Left renal pelvis (tissue), 4 donors: ENCODE data around the gene ATXN1L. TPM values are rescaled to one million over a fixed set of nuclear protein-coding genes. Genes with fewer than 3 reads are reported as not detected.
"Not testable (repeated sequence)": the region's sequence is repeated elsewhere in the genome, so short reads cannot be mapped to it uniquely, and the experiment has no call there.

Source experiments
- DNase-seq, 4 donors: peaks; one replicate each; pipeline ENCODE4 v3.0.0-alpha.2; 2013; ENCODE audit warnings: low read depth in 4 of 4, low spot score in 3 of 4
- polyA plus RNA-seq, 4 donors: library from polyadenylated mRNA; unstranded; fragments of 120-200 nt; gene quantifications; one replicate each; pipeline ENCODE4 v1.2.1, GENCODE V29; 2013; ENCODE audit not compliant: insufficient read length in 4 of 4

Gene ATXN1L
- polyA plus RNA-seq, 4 donors = 30.9 to 36.0 (median 35.0) TPM

DNA sequence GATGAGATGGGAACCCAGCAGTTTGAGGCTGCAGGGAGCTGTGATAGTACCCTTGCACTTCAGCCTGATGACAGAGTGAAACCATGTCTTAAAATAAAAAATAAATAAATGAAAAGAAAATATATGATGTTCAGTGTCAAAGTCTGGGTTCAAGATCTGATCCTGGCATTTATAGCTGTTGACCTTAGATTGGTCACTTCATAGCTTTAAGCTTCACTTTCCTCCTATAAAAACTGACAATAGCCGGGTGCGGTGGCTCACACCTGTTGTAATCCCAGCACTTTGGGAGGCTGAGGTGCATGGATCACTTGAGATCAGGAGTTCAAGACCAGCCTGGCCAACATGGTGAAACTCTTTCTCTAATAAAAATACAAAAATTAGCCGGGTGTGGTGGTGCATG is 43.4 kb downstream of the ATXN1L start:
- no peak for DNase-seq

DNA sequence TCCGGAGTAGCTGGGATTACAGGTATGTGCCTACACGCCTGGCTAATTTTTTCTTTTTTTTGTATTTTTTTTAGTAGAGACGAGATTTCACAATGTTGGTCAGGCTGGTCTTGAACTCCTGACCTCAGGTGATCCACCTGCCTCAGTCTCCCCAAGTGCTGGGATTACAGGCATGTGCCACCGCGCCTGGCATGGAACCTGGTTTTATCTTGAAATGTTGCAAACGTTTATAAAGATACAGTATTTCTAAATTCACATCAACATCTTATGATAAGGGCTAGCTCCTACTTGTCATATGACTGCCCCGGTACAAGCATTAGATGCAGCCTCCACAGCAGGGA is 48.1 kb downstream of the ATXN1L start:
- no peak for DNase-seq

DNA sequence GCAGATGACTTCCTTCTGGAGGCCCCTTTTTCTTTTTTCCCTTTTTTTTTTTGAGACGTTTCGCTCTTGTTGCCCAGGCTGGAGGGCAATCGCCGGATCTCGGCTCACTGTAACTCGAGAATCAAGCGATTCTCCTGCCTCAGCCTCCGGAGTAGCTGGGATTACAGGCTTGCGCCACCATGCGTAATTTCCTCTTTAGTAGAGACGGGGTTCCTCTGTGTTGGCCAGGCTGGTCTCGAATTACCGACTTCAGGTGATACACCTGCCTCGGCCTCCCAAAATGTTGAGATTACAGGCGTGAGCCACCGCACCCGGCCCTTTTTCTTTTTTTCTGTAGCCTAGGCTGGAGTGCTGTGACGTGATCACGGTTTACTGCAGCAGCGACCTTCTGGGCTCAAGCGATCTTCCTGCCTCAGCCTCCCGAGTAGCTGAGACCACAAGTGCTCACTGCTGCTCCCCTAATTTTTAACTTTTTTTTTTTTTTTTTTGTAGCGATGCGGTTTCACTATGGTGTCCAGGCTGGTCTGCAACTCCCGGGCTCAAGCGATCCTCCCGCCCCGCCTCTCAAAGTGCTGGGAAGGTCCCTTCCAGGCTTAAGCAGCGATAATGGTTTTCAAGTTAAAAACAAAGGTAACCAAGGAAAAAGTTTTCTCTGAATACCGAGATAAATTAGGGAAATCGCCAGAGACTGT is 48.6 kb downstream of the ATXN1L start:
- peak; percentile 20 to 39 (median 32) for DNase-seq

DNA sequence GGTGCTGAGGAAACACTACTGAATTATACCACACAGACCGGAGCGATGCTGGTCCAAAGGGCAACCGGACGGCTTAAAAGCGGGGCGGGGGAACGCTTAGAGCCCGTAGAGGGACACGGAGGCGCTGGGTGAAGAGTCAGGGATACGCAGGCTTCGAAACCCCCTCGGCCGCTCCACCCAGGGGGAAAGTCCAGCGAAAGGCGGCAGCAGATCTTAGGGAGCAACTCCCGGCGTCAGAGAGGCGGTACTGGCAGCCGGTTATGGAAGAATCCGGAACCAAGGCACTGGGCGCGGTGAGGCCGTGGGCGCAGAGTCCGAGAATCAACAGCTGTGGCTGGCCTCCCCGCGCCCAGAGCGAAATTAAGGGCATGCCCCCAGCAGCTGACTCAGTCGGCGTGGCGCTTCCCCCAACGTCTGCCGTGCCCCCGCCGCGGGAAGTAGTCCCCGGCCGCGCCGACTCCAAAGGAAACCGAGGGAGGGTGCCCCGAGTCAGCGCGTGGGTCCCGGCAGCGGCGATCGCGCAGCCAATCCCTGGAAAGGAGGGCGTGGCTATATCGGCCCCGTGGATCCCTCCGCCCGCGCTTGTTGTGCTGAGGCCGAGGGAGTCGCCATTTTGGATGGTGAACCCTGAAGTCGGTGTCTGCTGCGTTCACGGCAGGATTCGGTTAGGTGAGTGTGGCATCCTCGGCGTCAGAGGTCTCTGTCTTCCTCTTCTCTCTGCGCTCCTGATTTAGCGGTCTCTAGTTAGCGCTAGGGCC is 49.3 kb downstream of the ATXN1L start, which contains the start of gene IST1:
IST1 (plus strand) TSS at position 611 of the 758 bp plus-strand sequence. CDS start 20,110 bp downstream, outside the sequence.
- DNase-seq = peak; percentile 95 to 98 (median 95)

DNA sequence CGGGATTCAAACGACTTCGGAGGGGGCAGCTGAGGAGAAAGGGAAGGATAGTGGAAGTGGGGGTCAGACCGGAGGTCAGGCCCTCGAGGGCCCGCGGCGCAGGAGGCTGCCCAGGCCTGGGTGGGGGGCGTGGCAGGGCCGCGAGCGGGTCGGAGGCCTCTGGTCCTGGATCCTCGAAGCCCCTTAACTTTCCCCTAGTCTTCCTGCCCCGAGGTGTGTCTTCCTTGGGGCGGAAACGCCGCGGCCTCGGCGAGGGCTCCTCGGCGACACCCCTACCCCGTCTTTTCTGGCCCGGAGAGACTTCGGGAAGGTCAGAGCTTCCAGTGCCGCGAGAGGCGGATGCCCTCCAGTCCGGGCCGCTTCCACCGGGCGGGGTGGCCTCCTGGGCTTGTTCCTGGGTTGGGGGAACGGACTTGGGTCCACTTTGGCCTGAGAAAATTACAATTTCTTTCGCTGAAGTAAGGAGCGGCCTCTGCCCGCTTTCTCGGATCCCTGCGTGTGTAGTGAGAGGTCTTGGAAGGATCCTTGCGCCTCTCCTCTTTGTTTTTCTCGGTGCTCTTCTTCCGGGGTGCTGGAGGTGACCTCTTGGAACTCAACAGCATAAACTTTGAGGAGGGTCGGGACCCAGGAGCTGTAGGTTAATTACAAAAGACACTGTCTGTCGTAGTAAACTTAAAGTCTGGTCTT is 50.0 kb downstream of the ATXN1L start:
- peak in 3 of 4 donors; percentile 10 to 29 (median 15) for DNase-seq

DNA sequence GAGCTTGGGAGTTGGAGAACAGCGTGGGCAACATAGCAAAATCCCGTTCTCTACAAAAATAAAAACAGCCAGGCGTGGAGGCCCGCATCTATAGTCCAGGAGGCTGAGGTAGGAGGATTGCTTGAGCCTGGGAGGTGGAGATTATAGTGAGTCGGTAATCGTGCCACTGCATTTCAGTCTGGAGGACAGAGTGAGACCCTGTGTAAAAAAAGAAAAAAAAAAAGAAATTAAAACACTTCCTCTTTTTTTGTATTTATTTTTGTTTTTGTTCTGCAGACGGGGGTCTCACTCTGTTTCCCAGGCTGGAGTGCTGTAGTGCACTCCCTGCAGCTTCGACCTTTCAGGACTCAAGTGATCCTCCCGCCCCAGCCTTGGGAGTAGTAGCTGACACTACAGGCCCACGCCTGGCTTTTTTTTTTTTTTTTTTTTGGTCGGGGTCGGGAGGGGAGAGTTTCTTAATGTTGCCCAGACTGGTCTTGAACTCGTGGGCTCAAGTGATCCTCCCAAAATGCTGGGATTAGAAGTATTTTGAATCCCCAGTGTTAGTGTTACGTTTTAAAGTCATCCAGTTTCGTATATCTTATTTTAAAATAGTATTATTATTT is 51.1 kb downstream of the ATXN1L start:
- no peak for DNase-seq

DNA sequence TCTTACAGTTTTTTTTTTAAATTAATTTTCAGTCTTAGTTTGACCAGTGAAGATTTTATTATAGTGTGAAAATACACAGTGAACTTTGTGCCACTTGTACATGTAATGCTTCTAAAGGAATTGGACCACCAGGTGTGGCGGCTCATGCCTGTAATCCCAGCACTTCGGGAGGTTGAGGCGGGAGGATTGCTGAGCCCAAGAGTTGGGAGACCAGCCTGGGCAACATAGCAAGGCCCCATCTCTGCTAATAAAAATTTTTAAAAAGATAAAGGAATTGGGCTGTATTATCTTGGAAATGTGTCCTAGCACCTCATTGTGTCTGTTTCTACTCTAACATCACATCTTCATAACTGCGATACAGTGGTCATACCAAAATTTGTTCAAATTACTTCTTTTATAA is 53.4 kb downstream of the ATXN1L start:
- DNase-seq = no peak

DNA sequence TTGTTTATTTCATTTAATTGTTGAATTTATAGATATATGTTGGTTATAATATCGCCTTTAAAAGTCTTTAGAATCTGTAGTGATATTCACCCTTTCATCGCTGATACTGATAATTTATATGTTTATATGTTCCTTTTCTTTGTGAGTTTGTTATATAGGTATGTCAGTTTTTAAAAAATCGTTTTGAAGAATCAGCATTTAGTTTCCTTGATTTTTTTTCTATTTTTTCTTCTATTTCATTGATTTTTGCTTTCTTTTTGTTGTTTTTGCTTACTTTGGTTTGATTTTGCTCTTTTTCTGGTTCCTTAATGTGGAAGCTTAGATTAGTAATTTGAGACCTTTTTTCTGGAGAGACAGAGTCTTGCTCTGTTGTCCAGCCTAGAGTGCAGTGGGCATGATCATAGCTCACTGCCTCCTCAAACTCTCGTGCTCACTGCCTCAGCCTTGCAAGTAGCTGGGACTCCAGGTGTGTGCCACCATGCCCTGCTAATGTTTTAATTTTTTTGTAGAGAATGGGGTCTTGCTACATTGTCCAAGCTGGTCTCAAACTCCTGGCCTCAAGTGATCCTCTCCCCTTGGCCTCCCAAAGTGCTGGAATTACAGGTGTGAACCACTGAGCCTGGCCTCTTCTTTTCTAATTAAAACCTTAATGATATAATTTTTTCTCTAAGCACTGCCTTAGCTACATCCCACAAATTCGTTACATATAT is 57.0 kb downstream of the ATXN1L start:
- no peak for DNase-seq

DNA sequence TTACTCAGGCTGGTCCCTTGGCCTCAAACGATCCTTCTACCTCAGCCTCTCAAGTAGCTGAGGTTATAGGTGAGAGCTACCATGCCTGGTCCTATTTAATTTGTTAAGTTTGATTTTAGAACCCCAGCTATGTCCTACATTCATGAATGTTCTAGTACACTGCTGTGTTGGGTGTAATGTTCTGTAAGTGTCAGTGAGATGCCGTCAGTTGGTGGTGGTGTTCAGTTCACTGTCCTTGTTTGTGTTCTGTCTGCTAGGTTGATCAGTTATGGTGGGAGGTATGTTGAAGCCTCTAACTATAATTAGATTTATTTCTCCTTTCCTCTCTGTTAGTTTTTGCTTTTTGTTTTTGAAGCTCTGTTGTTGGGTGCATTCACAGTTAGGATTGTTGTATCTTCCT is 57.8 kb downstream of the ATXN1L start:
- DNase-seq = no peak

DNA sequence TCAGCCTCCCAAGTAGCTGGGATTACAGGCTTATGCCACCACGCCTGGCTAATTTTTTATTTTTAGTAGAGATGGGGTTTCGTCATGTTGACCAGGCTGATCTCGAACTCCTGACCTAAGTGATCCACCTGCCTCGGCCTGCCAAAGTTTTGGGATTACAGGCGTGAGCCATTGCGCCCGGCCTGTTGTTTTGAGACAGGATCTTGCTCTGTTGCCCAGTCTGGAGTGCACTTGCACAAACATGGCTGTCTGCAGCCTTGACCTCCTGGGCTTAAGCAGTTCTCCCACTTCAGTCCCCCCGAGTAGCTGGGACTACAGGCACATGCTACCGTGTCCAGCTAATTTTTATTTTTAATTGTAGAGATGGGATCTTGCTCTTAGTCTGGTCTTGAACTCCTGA is 58.5 kb downstream of the ATXN1L start:
- no peak for DNase-seq

DNA sequence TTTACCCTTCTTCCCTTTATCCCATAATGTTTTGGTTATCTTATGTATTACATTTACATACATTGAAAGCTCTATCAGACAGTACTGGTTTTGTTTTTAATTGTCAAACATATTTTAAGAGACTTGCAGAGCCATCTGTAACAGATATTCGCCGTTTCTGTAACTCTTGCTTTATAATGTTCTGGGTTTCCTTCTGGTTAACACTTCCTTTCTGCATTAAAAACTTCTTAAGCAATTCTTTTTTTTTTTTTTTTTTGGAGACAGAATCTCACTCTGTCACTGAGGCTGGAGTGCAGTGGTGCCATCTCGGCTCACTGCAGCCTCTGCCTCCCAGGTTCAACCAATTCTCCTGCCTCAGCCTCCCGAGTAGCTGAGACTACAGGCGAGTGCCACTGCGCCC is 60.0 kb downstream of the ATXN1L start:
- DNase-seq = not testable (repeated sequence)

Other genes with a start within 250 kb of the ATXN1L start
- gene MARVELD3, start 219.8 kb upstream of the ATXN1L start, polyA plus RNA-seq = 10 to 100 TPM in 3 of 4 donors, under 1 TPM in 1; 0.67 to 17.8 (median 12.1) TPM
- 10 to 100 TPM in 2 of 4 donors, 1 to 10 TPM in 2; 8.8 to 11.8 (median 10.0) TPM for gene PHLPP2, start 121.3 kb upstream of the ATXN1L start, polyA plus RNA-seq
- 10 to 100 TPM; 46.7 to 92.8 (median 87.3) TPM for gene AP1G1, start 37.1 kb upstream of the ATXN1L start, polyA plus RNA-seq
- gene ZNF821, start 38.2 kb downstream of the ATXN1L start, polyA plus RNA-seq = 10 to 100 TPM; 17.5 to 25.7 (median 23.8) TPM
- gene IST1, start 49.6 kb downstream of the ATXN1L start, polyA plus RNA-seq = 100 to 1,000 TPM; 235 to 313 (median 299) TPM
- under 1 TPM; 0.06 to 0.15 (median 0.09) TPM for gene PKD1L3, start 154.4 kb downstream of the ATXN1L start, polyA plus RNA-seq
- gene DHODH, start 162.8 kb downstream of the ATXN1L start, polyA plus RNA-seq = 10 to 100 TPM; 11.1 to 19.8 (median 15.3) TPM
- gene HP, start 208.5 kb downstream of the ATXN1L start, polyA plus RNA-seq = 1 to 10 TPM in 2 of 4 donors, under 1 TPM in 2; 0.42 to 2.5 (median 1.0) TPM
- 1 to 10 TPM in 1 of 4 donors, under 1 TPM in 3; 0.14 to 2.5 (median 0.28) TPM for gene HPR, start 217.2 kb downstream of the ATXN1L start, polyA plus RNA-seq
- gene TXNL4B, start 247.6 kb downstream of the ATXN1L start, polyA plus RNA-seq = 10 to 100 TPM; 14.3 to 24.0 (median 18.9) TPM
- 10 to 100 TPM; 57.1 to 78.0 (median 64.7) TPM for gene DHX38, start 247.9 kb downstream of the ATXN1L start, polyA plus RNA-seq